ENCODE data around the gene NPFFR1. TPM values are rescaled to one million over a fixed set of nuclear protein-coding genes. Genes with fewer than 3 reads are reported as not detected.
A peak's percentile ranks its signal among the peaks of the same experiment; 100 is the strongest.

The NPFFR1 gene
- total RNA-seq, 4 donors from 2014 or later, result not detected

- H3K9me3 ChIP-seq, result no peaks in the 10 kb centered on the region
- peaks cover 0 to 1% (median 0%) of the 10 kb centered on the region in 4 donors for H3K27me3 ChIP-seq
- no peak for DNase-seq (ENCODE audit: extremely low spot score)
- no peaks in the 10 kb centered on the region for H3K36me3 ChIP-seq
- H3K4me1 ChIP-seq, result peaks cover 0 to 9% (median 0%) of the 10 kb centered on the region in 4 donors
- WGBS, result 89% methylated on average over 4 of the region's 4 CpGs
- TF ChIP-seq POLR2AphosphoS5 (IDR thresholded peaks at IDR 0.05) (no peak), CTCF (IDR thresholded peaks at IDR 0.05) (no peak), POLR2A (IDR thresholded peaks at IDR 0.05; ENCODE audit: low read depth) (no peak), EP300 (IDR thresholded peaks at IDR 0.05) (no peak)
- intact Hi-C loops (cut with DNase I), result no loop called here
- no peak overlapping the region for H3K27ac ChIP-seq (replicated peaks in 1 of 4)
- no peak overlapping the region for H3K4me3 ChIP-seq
Observed at GRCh38 chr10:70268376-70268775, 15.4 kb downstream of the NPFFR1 start.

DNA sequence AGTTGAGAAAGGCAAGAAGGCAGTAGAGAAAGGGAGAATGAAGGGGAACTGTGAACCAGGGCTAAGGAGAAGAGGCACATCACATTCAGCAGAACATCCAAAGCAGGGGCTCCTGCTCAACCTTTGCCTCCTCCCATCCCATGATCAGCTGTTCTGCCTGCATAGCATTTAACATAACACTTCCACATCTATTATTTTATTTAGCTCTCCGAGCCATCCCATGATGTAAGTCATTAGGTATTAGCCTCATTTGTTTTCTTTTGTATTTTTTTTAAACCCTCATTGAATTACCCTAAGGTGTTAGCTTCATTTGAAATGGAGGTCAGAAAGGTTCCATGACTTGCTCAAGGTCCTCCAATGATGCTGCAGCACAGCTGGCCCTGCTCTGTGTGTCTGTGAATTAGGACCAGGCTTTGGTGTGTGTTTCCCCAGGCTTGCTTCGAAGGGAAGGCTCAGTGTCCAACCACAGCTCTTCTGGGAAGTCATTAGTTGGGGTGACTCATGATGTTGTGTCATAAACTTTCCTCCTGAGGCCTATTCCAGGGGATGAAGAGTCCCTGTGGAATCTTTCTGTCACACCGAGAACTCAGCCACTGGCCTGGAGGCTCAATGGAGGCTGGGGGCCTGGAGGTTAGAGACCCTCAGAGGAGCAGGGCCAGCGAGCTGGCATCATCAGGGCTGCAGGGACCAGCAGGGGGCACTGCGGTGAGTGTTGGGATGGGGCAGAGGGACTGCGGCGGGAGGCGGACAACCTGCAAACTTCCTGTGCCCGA is 16.5 kb downstream of the NPFFR1 start:
- Histone ChIP-seq H3K4me3 (no peak overlapping the region), H3K4me1 (peaks cover 0 to 9% (median 0%) of the 10 kb centered on the region in 4 donors), H3K27me3 (peaks cover 0 to 8% (median 0%) of the 10 kb centered on the region in 4 donors), H3K36me3 (no peaks in the 10 kb centered on the region), H3K9me3 (no peaks in the 10 kb centered on the region), H3K27ac (replicated peaks in 1 of 4) (no peak overlapping the region)
- no peak for TF ChIP-seq CTCF (IDR thresholded peaks at IDR 0.05)
- peak in 1 of 2 donors; percentile 23 for TF ChIP-seq POLR2AphosphoS5 (IDR thresholded peaks at IDR 0.05)
- WGBS, result 64% methylated on average over 8 of the region's 9 CpGs
- intact Hi-C loops (cut with DNase I), result no loop called here
- DNase-seq (ENCODE audit: extremely low spot score), result no peak

GRCh38 chr10:70266701-70267100 is 17.1 kb downstream of the NPFFR1 start:
- Histone ChIP-seq H3K4me3 (no peak overlapping the region), H3K36me3 (no peaks in the 10 kb centered on the region), H3K9me3 (no peaks in the 10 kb centered on the region), H3K27ac (replicated peaks in 1 of 4) (no peak overlapping the region), H3K27me3 (peaks cover 0 to 10% (median 0%) of the 10 kb centered on the region in 4 donors), H3K4me1 (peaks cover 0 to 9% (median 0%) of the 10 kb centered on the region in 4 donors)
- WGBS, result 64% methylated on average over 1 of the region's 1 CpG
- TF ChIP-seq EP300 (IDR thresholded peaks at IDR 0.05) (no peak), POLR2A (IDR thresholded peaks at IDR 0.05; ENCODE audit: low read depth) (no peak)
- intact Hi-C loops (cut with DNase I), result no loop called here
- no peak for DNase-seq (ENCODE audit: extremely low spot score)

DNA sequence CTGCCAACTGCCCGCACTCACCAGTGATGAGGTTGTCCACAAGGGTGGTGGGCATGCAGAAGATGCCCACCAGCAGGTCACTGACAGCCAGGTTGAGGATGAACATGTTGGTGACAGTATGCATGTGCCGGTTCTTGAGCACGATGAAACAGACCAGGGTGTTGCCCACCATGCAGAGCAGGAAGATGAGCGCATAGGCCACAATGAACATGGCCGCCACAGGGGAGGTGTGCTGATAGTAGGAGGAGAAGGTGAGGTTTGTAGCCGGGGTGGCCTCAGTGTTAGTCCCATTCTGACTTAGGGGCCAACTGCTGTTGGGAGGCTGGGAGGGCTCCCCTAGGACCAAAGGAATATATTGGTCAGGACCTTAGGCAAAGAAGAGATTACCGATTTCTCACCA is 17.7 kb downstream of the NPFFR1 start:
- H3K27ac ChIP-seq (replicated peaks in 1 of 4), result no peak overlapping the region
- H3K9me3 ChIP-seq, result no peaks in the 10 kb centered on the region
- no peak overlapping the region for H3K4me3 ChIP-seq
- DNase-seq (ENCODE audit: extremely low spot score), result no peak
- no peaks in the 10 kb centered on the region for H3K36me3 ChIP-seq
- intact Hi-C loops (cut with DNase I), result no loop called here
- peaks cover 0 to 16% (median 0%) of the 10 kb centered on the region in 4 donors for H3K27me3 ChIP-seq
- WGBS, result 91% methylated on average over 6 of the region's 7 CpGs
- TF ChIP-seq EP300 (IDR thresholded peaks at IDR 0.05) (no peak), CTCF (IDR thresholded peaks at IDR 0.05) (no peak), POLR2AphosphoS5 (IDR thresholded peaks at IDR 0.05) (no peak), POLR2A (IDR thresholded peaks at IDR 0.05; ENCODE audit: low read depth) (no peak)
- H3K4me1 ChIP-seq, result peaks cover 0 to 9% (median 0%) of the 10 kb centered on the region in 4 donors

GRCh38 chr10:70265032-70265689 is 18.6 kb downstream of the NPFFR1 start:
- TF ChIP-seq EP300 (IDR thresholded peaks at IDR 0.05) (no peak), POLR2A (IDR thresholded peaks at IDR 0.05; ENCODE audit: low read depth) (no peak), CTCF (IDR thresholded peaks at IDR 0.05) (no peak), POLR2AphosphoS5 (IDR thresholded peaks at IDR 0.05) (no peak)
- peaks cover 0 to 9% (median 0%) of the 10 kb centered on the region in 4 donors for H3K4me1 ChIP-seq
- H3K27me3 ChIP-seq, result peaks cover 0 to 25% (median 0%) of the 10 kb centered on the region in 4 donors
- no peaks in the 10 kb centered on the region for H3K9me3 ChIP-seq
- H3K4me3 ChIP-seq, result no peak overlapping the region
- WGBS, result 54% methylated on average over 10 of the region's 10 CpGs
- intact Hi-C loops (cut with DNase I), result no loop called here
- no peak for DNase-seq (ENCODE audit: extremely low spot score)
- no peak overlapping the region for H3K27ac ChIP-seq (replicated peaks in 1 of 4)
- no peaks in the 10 kb centered on the region for H3K36me3 ChIP-seq

Measured in esophagus muscularis mucosa (tissue), 4 donors.